ENCODE results near the gene RELN. TPM values are rescaled to one million over a fixed set of nuclear protein-coding genes. Genes with fewer than 3 reads are reported as not detected.

The RELN gene
- total RNA-seq, 1 experiment from 2014 or later, result 0.20 TPM

- TF ChIP-seq USF1 (CRISPR knock-in tag; IDR thresholded peaks at IDR 0.05), result no peak
- no peak for TF ChIP-seq TP53 (CRISPR knock-in tag; IDR thresholded peaks at IDR 0.05)
- no peak for TF ChIP-seq ETV6 (CRISPR knock-in tag; IDR thresholded peaks at IDR 0.05)
- no peak for TF ChIP-seq FOXP1 (CRISPR knock-in tag; IDR thresholded peaks at IDR 0.05; ENCODE audit: borderline replicate concordance)
- TF ChIP-seq FOXK1 (CRISPR knock-in tag; IDR thresholded peaks at IDR 0.05), result no peak
- TF ChIP-seq ZNF671 (CRISPR knock-in tag; IDR thresholded peaks at IDR 0.05), result no peak
- TF ChIP-seq IRF1 (CRISPR knock-in tag; IDR thresholded peaks at IDR 0.05), result no peak
- TF ChIP-seq CREM (CRISPR knock-in tag; IDR thresholded peaks at IDR 0.05), result no peak
- no peak for TF ChIP-seq ZNF263 (CRISPR knock-in tag; IDR thresholded peaks at IDR 0.05; ENCODE audit: low read depth)
- no peak for TF ChIP-seq ERG (CRISPR knock-in tag; IDR thresholded peaks at IDR 0.05)
- no peak for TF ChIP-seq E2F4 (CRISPR knock-in tag; IDR thresholded peaks at IDR 0.05; ENCODE audit: borderline replicate concordance, low read depth)
- no peak for TF ChIP-seq FOXP4 (CRISPR knock-in tag; IDR thresholded peaks at IDR 0.05)
These were observed 310.0 kb downstream of the RELN start (continued) for GRCh38 chr7:103679151-103680132.

- Mint-ChIP-seq H3K27me3 (ENCODE audit: low read depth) (no peaks in the 10 kb centered on the region), H3K9me3 (no peaks in the 10 kb centered on the region), H3K36me3 (no peaks in the 10 kb centered on the region), H3K4me3 (no peak overlapping the region), H3K4me1 (no peaks in the 10 kb centered on the region), H3K27ac (no peak overlapping the region)
- DNase-seq (ENCODE audit: low spot score) (no peak), ATAC-seq (no peak)
- no peak for TF ChIP-seq MAX (CRISPR knock-in tag; IDR thresholded peaks at IDR 0.05)
- TF ChIP-seq TP53 (CRISPR knock-in tag; IDR thresholded peaks at IDR 0.05), result no peak
- TF ChIP-seq IRF2 (CRISPR knock-in tag; IDR thresholded peaks at IDR 0.05; ENCODE audit: borderline replicate concordance, low read depth), result no peak
- TF ChIP-seq ERG (CRISPR knock-in tag; IDR thresholded peaks at IDR 0.05), result no peak
- no peak for TF ChIP-seq ZBTB21 (CRISPR knock-in tag; IDR thresholded peaks at IDR 0.05; ENCODE audit: borderline replicate concordance)
- no peak for TF ChIP-seq ATF6 (CRISPR knock-in tag; IDR thresholded peaks at IDR 0.05)
- no peak for TF ChIP-seq ZBTB43 (CRISPR knock-in tag; IDR thresholded peaks at IDR 0.05)
- no peak for TF ChIP-seq ELF4 (CRISPR knock-in tag; IDR thresholded peaks at IDR 0.05; ENCODE audit: low read depth)
- ChIA-PET CTCF (no interaction called here), POLR2A (no interaction called here)
These were observed 321.0 kb downstream of the RELN start for GRCh38 chr7:103668279-103668941.
